Stimulated activated CD8-positive, alpha-beta memory T cell treated with anti-CD3 and anti-CD28 coated beads, Interleukin-12 subunit alpha, Interleukin-12 subunit beta, amount 100 ng/mL, for 4 hours (primary cell): ENCODE results near the gene CCDC85C.

ENCODE experiments used
- DNase-seq: peaks from one replicate; pipeline ENCODE4 v3.0.0-alpha.2; 2020; ENCODE audit warnings: low read depth

The CCDC85C gene

GRCh38 chr14:99605299-99605961 is 1.4 kb upstream of the CCDC85C start:
- peak; percentile 68 for DNase-seq

GRCh38 chr14:99604766-99605298 is 825 bp upstream of the CCDC85C start:
- peak; percentile 12 for DNase-seq

GRCh38 chr14:99604278-99604765 is 315 bp upstream of the CCDC85C start:
- peak; percentile 94 for DNase-seq

GRCh38 chr14:99602788-99603415 is 1.1 kb downstream of the CCDC85C start:
- DNase-seq: no peak

GRCh38 chr14:99602054-99602787 is 1.8 kb downstream of the CCDC85C start:
- DNase-seq: no peak

- no peak for DNase-seq
Observed at GRCh38 chr14:99601361-99601831, 2.6 kb downstream of the CCDC85C start.

GRCh38 chr14:99600232-99600888 is 3.6 kb downstream of the CCDC85C start:
- DNase-seq: no peak

GRCh38 chr14:99599393-99599792 is 4.6 kb downstream of the CCDC85C start:
- DNase-seq: no peak

- no peak for DNase-seq
Observed at GRCh38 chr14:99598774-99599173, 5.2 kb downstream of the CCDC85C start.

- DNase-seq: no peak
Observed at GRCh38 chr14:99597911-99598600, 6.0 kb downstream of the CCDC85C start.

GRCh38 chr14:99596772-99597171 is 7.2 kb downstream of the CCDC85C start:
- DNase-seq: no peak

- DNase-seq: no peak
Observed at GRCh38 chr14:99596071-99596627, 7.9 kb downstream of the CCDC85C start.

GRCh38 chr14:99595524-99595923 is 8.5 kb downstream of the CCDC85C start:
- DNase-seq: no peak

- DNase-seq: no peak
Observed at GRCh38 chr14:99595034-99595433, 9.0 kb downstream of the CCDC85C start.

- no peak for DNase-seq
Observed at GRCh38 chr14:99593971-99594841, 9.8 kb downstream of the CCDC85C start.

GRCh38 chr14:99592933-99593753 is 10.9 kb downstream of the CCDC85C start:
- DNase-seq: no peak

GRCh38 chr14:99592394-99592793 is 11.6 kb downstream of the CCDC85C start:
- DNase-seq: no peak

GRCh38 chr14:99590746-99591555 is 13.1 kb downstream of the CCDC85C start:
- no peak for DNase-seq
